GM19324 (cell line): ENCODE measurements around the gene FADS3.

Experiments
- ATAC-seq: cut with Tn5 transposase; IDR thresholded peaks from one replicate; pipeline ENCODE4 v1.9.1; 2021; ENCODE audit warnings: mild to moderate bottlenecking, moderate library complexity; ENCODE audit not compliant: unreplicated experiment, low FRiP score

Gene FADS3

GRCh38 chr11:61891331-61892084, at the start of gene FADS3:
Gene FADS3 (minus strand): TSS chr11:61891545. CDS start chr11:61891381, 164 bp downstream.
- peak; percentile 66 for ATAC-seq

- no peak for ATAC-seq
Observed at GRCh38 chr11:61940466-61940865, 49.1 kb upstream of the FADS3 start.

GRCh38 chr11:61935861-61936260, 44.5 kb upstream of the FADS3 start:
- no peak for ATAC-seq

GRCh38 chr11:61930933-61931332, 39.6 kb upstream of the FADS3 start:
- no peak for ATAC-seq

- ATAC-seq, result no peak
Observed at GRCh38 chr11:61928606-61929005, 37.3 kb upstream of the FADS3 start.

- no peak for ATAC-seq
Observed at GRCh38 chr11:61927501-61927900, 36.2 kb upstream of the FADS3 start.

- ATAC-seq, result no peak
Observed at GRCh38 chr11:61926235-61926634, 34.9 kb upstream of the FADS3 start.

- no peak for ATAC-seq
Observed at GRCh38 chr11:61925736-61926135, 34.4 kb upstream of the FADS3 start.

- no peak for ATAC-seq
Observed at GRCh38 chr11:61924064-61924455, 32.7 kb upstream of the FADS3 start.

GRCh38 chr11:61923166-61924063, 32.1 kb upstream of the FADS3 start:
- no peak for ATAC-seq

- ATAC-seq, result no peak
Observed at GRCh38 chr11:61922539-61922938, 31.2 kb upstream of the FADS3 start.

- no peak for ATAC-seq
Observed at GRCh38 chr11:61921446-61921845, 30.1 kb upstream of the FADS3 start.

- ATAC-seq, result no peak
Observed at GRCh38 chr11:61919705-61920631, 28.6 kb upstream of the FADS3 start.

- no peak for ATAC-seq
Observed at GRCh38 chr11:61918938-61919704, 27.8 kb upstream of the FADS3 start.

- ATAC-seq, result no peak
Observed at GRCh38 chr11:61918251-61918937, 27.0 kb upstream of the FADS3 start.

GRCh38 chr11:61917334-61918109, 26.2 kb upstream of the FADS3 start, which contains the start of gene RAB3IL1:
Gene RAB3IL1 (minus strand): TSS chr11:61917566. CDS start chr11:61917367, 199 bp downstream.
- ATAC-seq, result no peak

- no peak for ATAC-seq
Observed at GRCh38 chr11:61916737-61917333, 25.5 kb upstream of the FADS3 start.
